Measurements from ENCODE around the gene LRRC28. TPM values are rescaled to one million over a fixed set of nuclear protein-coding genes. Genes with fewer than 3 reads are reported as not detected.

LRRC28 gene
- total RNA-seq, 1 donor from 2014 or later = 17.2 TPM

DNA sequence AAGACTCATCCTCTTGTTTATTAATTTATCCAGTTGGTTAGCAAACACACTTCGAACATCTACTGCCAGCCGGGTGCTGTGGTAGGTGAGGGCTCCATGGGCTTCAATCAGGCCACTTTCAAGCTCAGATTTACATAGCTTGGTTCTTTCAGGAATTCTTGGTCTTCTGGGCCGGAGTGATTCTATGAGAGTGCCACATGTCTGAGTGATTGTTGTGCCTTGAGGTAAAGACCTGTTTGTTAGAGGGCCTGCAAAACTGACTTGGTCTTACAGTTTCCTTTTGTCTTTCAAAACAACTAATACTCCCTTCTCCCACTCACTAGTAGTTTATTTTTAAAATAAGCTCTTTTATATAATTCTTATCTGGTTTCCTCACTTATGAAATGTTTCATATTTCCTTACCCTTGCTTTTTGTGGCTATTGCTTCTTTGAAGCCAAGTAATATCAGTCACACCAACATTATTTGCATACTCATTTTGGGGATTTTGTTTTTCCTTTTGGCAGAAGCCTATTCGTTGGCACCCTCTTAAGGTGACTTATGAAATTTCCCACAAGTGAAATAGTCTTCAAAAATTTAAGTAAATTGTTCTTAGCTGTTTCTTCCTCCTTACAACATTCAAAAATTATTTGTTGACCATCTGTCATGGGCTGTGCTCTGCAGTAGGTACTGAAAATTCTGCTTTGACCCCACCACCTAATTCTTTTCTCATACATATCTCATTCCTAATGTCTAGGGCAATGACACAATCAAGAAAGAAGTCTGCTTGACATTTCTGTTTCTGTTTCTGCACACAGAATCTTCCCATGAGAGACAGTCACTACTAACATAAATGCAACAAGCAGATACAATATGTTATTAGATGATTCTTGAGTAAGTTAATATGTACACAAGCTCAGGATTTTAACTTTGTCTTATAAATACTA, 120.2 kb downstream of the LRRC28 start:
- Histone ChIP-seq H3K27ac (ENCODE audit: low read depth, low read length) (no peak overlapping the region), H3K9me3 (ENCODE audit: control insufficient read depth in 3 of 3, low read length in 3 of 3) (peaks cover 0 to 7% (median 0%) of the 10 kb centered on the region in 3 donors), H3K4me1 (ENCODE audit: control insufficient read depth in 3 of 3, insufficient read depth in 3 of 3, low read length in 3 of 3) (no peaks in the 10 kb centered on the region), H3K27me3 (ENCODE audit: control insufficient read depth in 3 of 3, insufficient read depth in 3 of 3, low read length in 3 of 3) (no peaks in the 10 kb centered on the region), H3K36me3 (ENCODE audit: control insufficient read depth in 3 of 3, insufficient read depth in 3 of 3, low read length in 3 of 3) (peaks cover 0 to 1% (median 0%) of the 10 kb centered on the region in 3 donors), H3K9ac (ENCODE audit: low read depth in 1 of 3, low read length in 3 of 3) (no peak overlapping the region), H3K4me3 (ENCODE audit: low read length in 3 of 3) (no peak overlapping the region)

DNA sequence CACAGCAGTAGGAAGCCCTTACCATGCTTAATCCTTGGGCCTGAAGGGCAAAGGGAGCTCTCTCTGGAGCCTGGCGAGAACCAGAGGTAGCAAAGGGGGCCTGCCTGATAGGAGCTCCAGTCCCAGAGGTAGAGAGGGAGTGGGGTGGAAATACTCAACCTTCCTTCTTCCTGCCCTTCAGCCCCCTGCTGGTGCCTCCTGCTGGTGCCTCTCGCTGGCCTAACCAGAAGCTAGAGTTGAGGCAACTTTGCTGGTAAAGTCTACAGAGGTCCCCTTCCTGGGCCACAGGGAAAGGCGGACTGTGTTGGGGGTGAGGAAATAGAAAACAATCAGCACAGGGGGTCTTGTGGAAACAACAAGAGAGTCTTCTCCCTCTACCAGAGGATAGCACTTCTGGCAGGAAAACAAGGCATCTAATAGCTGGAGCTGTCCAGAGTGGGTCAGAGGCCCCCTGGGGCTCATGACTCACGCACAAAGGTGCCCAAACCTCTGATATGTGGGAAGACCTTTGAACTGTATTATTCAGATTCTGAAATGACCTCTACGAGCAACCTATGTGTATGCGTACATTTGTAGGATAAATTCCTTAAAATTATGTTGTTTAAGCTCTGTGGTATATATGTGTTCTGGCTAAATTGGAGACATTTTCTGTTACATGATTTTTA, 133.9 kb downstream of the LRRC28 start:
- Histone ChIP-seq H3K27me3 (ENCODE audit: control insufficient read depth in 3 of 3, insufficient read depth in 3 of 3, low read length in 3 of 3) (no peaks in the 10 kb centered on the region), H3K36me3 (ENCODE audit: control insufficient read depth in 3 of 3, insufficient read depth in 3 of 3, low read length in 3 of 3) (no peaks in the 10 kb centered on the region), H3K9ac (ENCODE audit: low read depth in 1 of 3, low read length in 3 of 3) (no peak overlapping the region), H3K4me3 (ENCODE audit: low read length in 3 of 3) (no peak overlapping the region), H3K9me3 (ENCODE audit: control insufficient read depth in 3 of 3, low read length in 3 of 3) (no peaks in the 10 kb centered on the region), H3K27ac (ENCODE audit: low read depth, low read length) (no peak overlapping the region), H3K4me1 (ENCODE audit: control insufficient read depth in 3 of 3, insufficient read depth in 3 of 3, low read length in 3 of 3) (peaks cover 11 to 16% (median 12%) of the 10 kb centered on the region in 3 donors)

DNA sequence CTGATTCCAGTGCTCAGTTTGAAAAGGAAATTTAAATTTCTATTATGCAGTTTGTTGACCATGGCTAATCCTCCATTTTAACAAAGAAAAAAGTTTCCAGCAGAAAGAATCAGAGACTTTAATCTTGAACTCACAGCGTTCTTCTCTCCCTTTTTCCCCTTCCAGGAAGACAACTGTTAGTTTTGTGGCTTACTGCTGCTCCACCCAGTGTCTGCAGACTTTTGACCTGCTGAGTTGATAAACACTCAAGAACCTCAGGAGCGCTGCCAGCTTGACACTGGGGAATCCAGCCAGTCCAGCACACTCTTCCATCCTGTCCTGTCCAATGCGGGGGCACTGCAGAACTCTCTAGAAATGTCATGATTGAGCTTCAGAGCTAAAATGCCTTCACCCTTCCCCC, 134.6 kb downstream of the LRRC28 start:
- Histone ChIP-seq H3K27me3 (ENCODE audit: control insufficient read depth in 3 of 3, insufficient read depth in 3 of 3, low read length in 3 of 3) (no peaks in the 10 kb centered on the region), H3K4me1 (ENCODE audit: control insufficient read depth in 3 of 3, insufficient read depth in 3 of 3, low read length in 3 of 3) (peaks cover 11 to 16% (median 12%) of the 10 kb centered on the region in 3 donors), H3K27ac (ENCODE audit: low read depth, low read length) (no peak overlapping the region)

DNA sequence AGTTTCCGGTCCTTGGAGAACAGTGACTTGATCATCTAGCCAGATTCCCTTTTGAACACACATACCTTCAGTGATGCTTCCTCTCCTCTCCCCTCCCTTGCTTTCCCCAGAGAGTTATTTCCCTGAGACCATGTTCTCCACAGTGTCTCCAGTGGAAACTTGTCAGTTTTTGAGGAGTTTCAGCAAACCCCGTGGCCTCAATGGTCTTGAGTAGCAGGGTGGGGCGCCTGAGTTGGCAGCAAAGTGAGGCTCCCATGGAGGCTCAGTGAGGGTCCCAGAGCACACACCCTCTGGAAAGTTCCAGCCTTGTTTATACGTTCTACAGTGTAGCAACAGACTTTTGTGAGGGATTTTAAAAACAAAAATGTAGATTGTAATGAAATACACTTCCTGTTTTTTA, 135.1 kb downstream of the LRRC28 start:
- H3K4me1 ChIP-seq (ENCODE audit: control insufficient read depth in 3 of 3, insufficient read depth in 3 of 3, low read length in 3 of 3) = peaks cover 11 to 16% (median 12%) of the 10 kb centered on the region in 3 donors
- H3K9ac ChIP-seq (ENCODE audit: low read depth in 1 of 3, low read length in 3 of 3) = no peak overlapping the region
- no peak overlapping the region for H3K27ac ChIP-seq (ENCODE audit: low read depth, low read length)

More for the DNA sequence above, 134.6 kb downstream of the LRRC28 start:
- Histone ChIP-seq H3K4me3 (ENCODE audit: low read length in 3 of 3) (no peak overlapping the region), H3K36me3 (ENCODE audit: control insufficient read depth in 3 of 3, insufficient read depth in 3 of 3, low read length in 3 of 3) (no peaks in the 10 kb centered on the region), H3K9me3 (ENCODE audit: control insufficient read depth in 3 of 3, low read length in 3 of 3) (no peaks in the 10 kb centered on the region), H3K9ac (ENCODE audit: low read depth in 1 of 3, low read length in 3 of 3) (no peak overlapping the region)

DNA sequence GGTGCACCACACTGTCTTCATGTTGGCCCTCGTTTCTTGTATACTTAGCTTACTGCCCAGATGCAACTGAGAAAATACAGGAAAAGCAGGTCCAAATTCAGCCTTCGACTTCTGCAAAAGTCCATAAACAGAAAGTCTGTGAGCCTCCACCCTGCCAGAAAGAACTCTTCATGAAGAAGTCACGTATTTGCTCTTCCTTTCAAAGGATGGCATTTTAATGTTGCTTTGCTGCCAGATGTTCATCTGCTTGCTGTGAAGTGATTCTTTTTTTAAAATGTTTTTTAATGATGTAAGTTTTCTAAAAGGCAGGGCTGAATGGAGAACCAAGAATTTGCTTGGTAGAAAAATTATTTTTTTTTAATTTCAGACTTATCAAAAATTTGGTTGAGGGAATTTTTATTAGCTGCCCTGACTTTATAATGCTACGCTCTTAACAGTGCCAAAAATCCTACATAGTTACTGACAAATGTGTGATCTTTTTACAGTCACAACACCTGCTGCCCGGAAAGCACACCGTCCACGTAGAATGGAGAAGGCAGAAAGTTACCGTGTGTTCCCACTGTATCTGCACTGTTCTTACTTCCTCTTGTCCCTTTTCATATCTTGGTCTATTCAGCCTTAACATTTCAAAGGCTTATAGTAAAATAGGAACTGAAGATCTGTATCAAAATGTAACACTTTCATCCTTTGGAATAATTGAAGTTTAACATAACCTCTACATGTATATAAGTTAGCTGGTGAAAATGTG, 136.3 kb downstream of the LRRC28 start:
- no peaks in the 10 kb centered on the region for H3K27me3 ChIP-seq (ENCODE audit: control insufficient read depth in 3 of 3, insufficient read depth in 3 of 3, low read length in 3 of 3)
- no peak overlapping the region for H3K4me3 ChIP-seq (ENCODE audit: low read length in 3 of 3)
- no peak overlapping the region for H3K9ac ChIP-seq (ENCODE audit: low read depth in 1 of 3, low read length in 3 of 3)
- peaks cover 0 to 5% (median 0%) of the 10 kb centered on the region in 3 donors for H3K9me3 ChIP-seq (ENCODE audit: control insufficient read depth in 3 of 3, low read length in 3 of 3)
- peaks cover 11 to 16% (median 12%) of the 10 kb centered on the region in 3 donors for H3K4me1 ChIP-seq (ENCODE audit: control insufficient read depth in 3 of 3, insufficient read depth in 3 of 3, low read length in 3 of 3)
- H3K36me3 ChIP-seq (ENCODE audit: control insufficient read depth in 3 of 3, insufficient read depth in 3 of 3, low read length in 3 of 3) = no peaks in the 10 kb centered on the region
- H3K27ac ChIP-seq (ENCODE audit: low read depth, low read length) = no peak overlapping the region

More for the DNA sequence above, 135.1 kb downstream of the LRRC28 start:
- Histone ChIP-seq H3K36me3 (ENCODE audit: control insufficient read depth in 3 of 3, insufficient read depth in 3 of 3, low read length in 3 of 3) (no peaks in the 10 kb centered on the region), H3K9me3 (ENCODE audit: control insufficient read depth in 3 of 3, low read length in 3 of 3) (peaks cover 0 to 2% (median 0%) of the 10 kb centered on the region in 3 donors), H3K4me3 (ENCODE audit: low read length in 3 of 3) (no peak overlapping the region), H3K27me3 (ENCODE audit: control insufficient read depth in 3 of 3, insufficient read depth in 3 of 3, low read length in 3 of 3) (no peaks in the 10 kb centered on the region)

DNA sequence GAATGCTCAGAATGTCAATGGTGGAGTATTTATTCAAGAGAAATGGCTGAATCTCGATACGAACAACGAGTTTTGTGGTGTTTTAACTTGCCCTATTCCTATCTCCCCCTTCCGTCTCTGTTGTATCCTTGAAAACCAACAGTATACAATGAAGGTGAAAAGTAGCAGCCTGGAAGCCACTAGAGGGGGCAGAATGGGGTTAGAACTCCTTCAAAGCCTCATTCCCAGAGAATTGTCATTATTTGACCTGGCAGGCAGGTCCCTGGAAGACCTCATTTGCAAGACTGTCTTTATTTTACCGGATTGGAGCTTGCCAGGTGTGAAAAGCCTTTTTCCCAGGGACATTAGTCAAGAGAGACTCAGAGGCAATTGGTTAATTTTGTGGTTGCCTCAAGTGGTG, 139.4 kb downstream of the LRRC28 start:
- peaks cover 0 to 5% (median 0%) of the 10 kb centered on the region in 3 donors for H3K9me3 ChIP-seq (ENCODE audit: control insufficient read depth in 3 of 3, low read length in 3 of 3)
- no peaks in the 10 kb centered on the region for H3K27me3 ChIP-seq (ENCODE audit: control insufficient read depth in 3 of 3, insufficient read depth in 3 of 3, low read length in 3 of 3)
- H3K4me3 ChIP-seq (ENCODE audit: low read length in 3 of 3) = no peak overlapping the region
- no peak overlapping the region for H3K27ac ChIP-seq (ENCODE audit: low read depth, low read length)
- no peaks in the 10 kb centered on the region for H3K36me3 ChIP-seq (ENCODE audit: control insufficient read depth in 3 of 3, insufficient read depth in 3 of 3, low read length in 3 of 3)
- H3K4me1 ChIP-seq (ENCODE audit: control insufficient read depth in 3 of 3, insufficient read depth in 3 of 3, low read length in 3 of 3) = peaks cover 3 to 8% (median 4%) of the 10 kb centered on the region in 3 donors
- H3K9ac ChIP-seq (ENCODE audit: low read depth in 1 of 3, low read length in 3 of 3) = no peak overlapping the region

DNA sequence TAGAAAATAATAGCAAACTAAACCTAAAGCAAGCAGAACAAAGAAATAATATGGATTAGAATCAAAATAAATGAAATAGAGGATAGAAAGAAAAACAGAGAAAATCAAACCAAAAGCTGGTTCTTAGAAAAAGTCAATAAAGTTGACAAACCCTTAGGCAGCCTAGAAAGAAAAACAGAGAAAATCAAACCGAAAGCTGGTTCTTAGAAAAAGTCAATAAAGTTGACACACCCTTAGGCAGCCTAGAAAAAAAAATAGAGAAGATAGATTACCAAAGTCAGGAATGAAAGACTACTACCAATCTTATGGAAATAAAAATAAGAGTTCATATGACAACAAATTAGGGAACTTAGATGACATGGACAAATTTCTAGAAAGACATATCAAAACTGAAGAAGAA, 142.4 kb downstream of the LRRC28 start:
- Histone ChIP-seq H3K4me1 (ENCODE audit: control insufficient read depth in 3 of 3, insufficient read depth in 3 of 3, low read length in 3 of 3) (no peaks in the 10 kb centered on the region), H3K4me3 (ENCODE audit: low read length in 3 of 3) (no peak overlapping the region), H3K9ac (ENCODE audit: low read depth in 1 of 3, low read length in 3 of 3) (no peak overlapping the region), H3K27ac (ENCODE audit: low read depth, low read length) (no peak overlapping the region), H3K9me3 (ENCODE audit: control insufficient read depth in 3 of 3, low read length in 3 of 3) (peaks cover 0 to 5% (median 0%) of the 10 kb centered on the region in 3 donors), H3K36me3 (ENCODE audit: control insufficient read depth in 3 of 3, insufficient read depth in 3 of 3, low read length in 3 of 3) (no peaks in the 10 kb centered on the region), H3K27me3 (ENCODE audit: control insufficient read depth in 3 of 3, insufficient read depth in 3 of 3, low read length in 3 of 3) (no peaks in the 10 kb centered on the region)

DNA sequence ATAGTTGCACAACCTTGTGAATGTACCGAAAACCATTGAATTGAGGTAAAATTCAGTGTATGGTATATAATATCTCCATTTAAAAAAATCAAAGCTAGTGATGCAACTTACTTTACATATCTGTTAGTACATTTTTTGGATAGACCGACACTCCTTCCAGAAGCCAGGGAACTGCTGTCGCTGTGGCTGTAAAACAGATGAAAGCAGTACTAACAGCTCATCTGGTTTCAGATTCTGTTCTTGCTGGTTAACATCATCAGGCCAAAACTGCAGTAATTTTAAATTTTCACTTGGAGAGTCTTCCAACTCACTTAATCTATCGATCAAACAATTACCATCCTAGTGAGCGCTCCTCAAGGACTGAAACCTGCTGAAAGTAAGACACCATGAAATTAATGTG, 145.1 kb downstream of the LRRC28 start:
- no peak overlapping the region for H3K27ac ChIP-seq (ENCODE audit: low read depth, low read length)
- no peaks in the 10 kb centered on the region for H3K27me3 ChIP-seq (ENCODE audit: control insufficient read depth in 3 of 3, insufficient read depth in 3 of 3, low read length in 3 of 3)
- no peak overlapping the region for H3K9ac ChIP-seq (ENCODE audit: low read depth in 1 of 3, low read length in 3 of 3)
- peaks cover 0 to 3% (median 0%) of the 10 kb centered on the region in 3 donors for H3K9me3 ChIP-seq (ENCODE audit: control insufficient read depth in 3 of 3, low read length in 3 of 3)
- no peak overlapping the region for H3K4me3 ChIP-seq (ENCODE audit: low read length in 3 of 3)
- no peaks in the 10 kb centered on the region for H3K36me3 ChIP-seq (ENCODE audit: control insufficient read depth in 3 of 3, insufficient read depth in 3 of 3, low read length in 3 of 3)
- H3K4me1 ChIP-seq (ENCODE audit: control insufficient read depth in 3 of 3, insufficient read depth in 3 of 3, low read length in 3 of 3) = no peaks in the 10 kb centered on the region

DNA sequence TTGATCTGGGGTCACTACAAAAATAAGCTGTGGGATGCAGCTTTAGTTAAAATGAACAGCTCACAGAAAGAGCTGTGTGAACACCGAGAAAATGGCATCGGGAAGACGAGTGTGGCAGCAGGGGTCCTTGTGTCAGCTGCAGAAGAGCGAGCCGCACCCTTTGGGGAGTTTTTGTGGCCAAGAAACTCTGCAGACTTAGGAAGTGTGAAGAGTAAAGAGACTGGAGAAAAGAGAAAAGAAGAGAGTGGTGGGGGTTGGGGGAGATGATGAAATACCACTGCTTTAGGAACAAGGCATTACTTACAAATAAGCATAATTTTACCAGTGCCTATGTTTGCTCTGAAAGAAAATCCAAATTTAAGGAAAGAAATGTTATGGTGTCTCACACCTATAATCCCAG, 147.8 kb downstream of the LRRC28 start:
- H3K27me3 ChIP-seq (ENCODE audit: control insufficient read depth in 3 of 3, insufficient read depth in 3 of 3, low read length in 3 of 3) = no peaks in the 10 kb centered on the region
- H3K27ac ChIP-seq (ENCODE audit: low read depth, low read length) = no peak overlapping the region
- H3K4me1 ChIP-seq (ENCODE audit: control insufficient read depth in 3 of 3, insufficient read depth in 3 of 3, low read length in 3 of 3) = peaks cover 0 to 5% (median 5%) of the 10 kb centered on the region in 3 donors
- no peak overlapping the region for H3K4me3 ChIP-seq (ENCODE audit: low read length in 3 of 3)
- no peak overlapping the region for H3K9ac ChIP-seq (ENCODE audit: low read depth in 1 of 3, low read length in 3 of 3)
- no peaks in the 10 kb centered on the region for H3K36me3 ChIP-seq (ENCODE audit: control insufficient read depth in 3 of 3, insufficient read depth in 3 of 3, low read length in 3 of 3)
- no peaks in the 10 kb centered on the region for H3K9me3 ChIP-seq (ENCODE audit: control insufficient read depth in 3 of 3, low read length in 3 of 3)
